IMR-90 (cell line): Measurements from ENCODE around the gene TRIM25. TPM values are rescaled to one million over a fixed set of nuclear protein-coding genes. Genes with fewer than 3 reads are reported as not detected.

Experiments used
- ATAC-seq: fragments of 200-7000 bp; cut with Tn5 transposase; 2 replicates; pipeline ENCODE4 v1.9.1; 2020; ENCODE audit warnings: low read depth, mild to moderate bottlenecking, moderate library complexity
- BruUV-seq: library from RNA; stranded (reverse); fragments of 400-500 nt; replicated peaks from 2 replicates; lab custom pipeline; 2021; lab: Mats Ljungman, UMichigan
- CTCF ChIA-PET: fragments of 300-600 bp; formaldehyde crosslinking; extraction: SDS; loops from one replicate; lab custom pipeline; 2021; ENCODE audit warnings: antibody characterized with exemption; lab: Yijun Ruan, JAX
- POLR2A ChIA-PET: fragments of 300-600 bp; sonication (Branson Sonifier 250); formaldehyde crosslinking; loops from one replicate; lab custom pipeline; 2022; ENCODE audit warnings: antibody characterized with exemption; ENCODE audit not compliant: unreplicated experiment; lab: Charles Lee
- DNase-seq: peaks from one replicate; pipeline ENCODE4 v3.0.0; 2013
- H2AFZ ChIP-seq: replicated peaks from 2 replicates; pipeline ENCODE3; 2013; ENCODE audit warnings: low read length, mild to moderate bottlenecking; ENCODE audit not compliant: poor library complexity
- H2AK5ac ChIP-seq: 2 replicates; pipeline ENCODE4 v1.6.1; 2013; ENCODE audit warnings: low read depth, low read length, inconsistent platforms
- H2AK9ac ChIP-seq: replicated peaks from 2 replicates; pipeline ENCODE3; 2013; ENCODE audit warnings: mild to moderate bottlenecking, low read depth, low read length, moderate library complexity; ENCODE audit not compliant: poor library complexity
- H2BK120ac ChIP-seq: 2 replicates; pipeline ENCODE4 v1.6.1; 2013; ENCODE audit warnings: low read depth, low read length, inconsistent platforms
- H2BK15ac ChIP-seq: 3 replicates; pipeline ENCODE4 v1.6.1; 2013; ENCODE audit warnings: low read depth, low read length, inconsistent platforms
- H2BK20ac ChIP-seq: 2 replicates; pipeline ENCODE4 v1.6.1; 2013; ENCODE audit warnings: low read depth, mild to moderate bottlenecking, inconsistent platforms, low read length, moderate library complexity
- H2BK5ac ChIP-seq: 2 replicates; pipeline ENCODE4 v1.6.1; 2013; ENCODE audit warnings: mild to moderate bottlenecking, low read depth, low read length, inconsistent platforms; ENCODE audit not compliant: poor library complexity, severe bottlenecking
- H3K14ac ChIP-seq: replicated peaks from 2 replicates; pipeline ENCODE4 v1.6.1; 2013; ENCODE audit warnings: low read depth, low read length, inconsistent platforms
- H3K18ac ChIP-seq: 2 replicates; pipeline ENCODE4 v1.6.1; 2013; ENCODE audit warnings: low read depth, low read length, control low read depth
- H3K23ac ChIP-seq: 2 replicates; pipeline ENCODE4 v1.6.1; 2013; ENCODE audit warnings: low read depth, low read length, inconsistent platforms
- H3K27ac ChIP-seq: 2 replicates; pipeline ENCODE4 v1.5.1; 2013; ENCODE audit warnings: mild to moderate bottlenecking, control low read depth, low read length; ENCODE audit not compliant: insufficient read depth
- H3K27me3 ChIP-seq: 2 replicates; pipeline ENCODE4 v1.6.1; 2013; ENCODE audit warnings: low read length; ENCODE audit not compliant: control insufficient read depth, insufficient read depth
- H3K36me3 ChIP-seq: 2 replicates; pipeline ENCODE4 v1.6.1; 2013; ENCODE audit warnings: low read length, mixed read lengths; ENCODE audit not compliant: control insufficient read depth, insufficient read depth
- H3K4ac ChIP-seq: 2 replicates; pipeline ENCODE4 v1.6.1; 2013; ENCODE audit warnings: low read depth, low read length, inconsistent platforms
- H3K4me1 ChIP-seq: 2 replicates; pipeline ENCODE4 v1.6.1; 2013; ENCODE audit warnings: low read length, mixed read lengths; ENCODE audit not compliant: control insufficient read depth, insufficient read depth
- H3K4me2 ChIP-seq: 2 replicates; pipeline ENCODE4 v1.6.1; 2013; ENCODE audit warnings: low read depth, mild to moderate bottlenecking, control low read depth, low read length, moderate library complexity
- H3K4me3 ChIP-seq: 2 replicates; pipeline ENCODE4 v1.5.1; 2013; ENCODE audit warnings: low read depth, mild to moderate bottlenecking, control low read depth, low read length, moderate library complexity; ENCODE audit not compliant: insufficient read depth
- H3K56ac ChIP-seq: 2 replicates; pipeline ENCODE4 v1.6.1; 2013; ENCODE audit warnings: low read length, inconsistent platforms; ENCODE audit not compliant: insufficient read depth; ENCODE audit errors: extremely low read depth
- H3K79me1 ChIP-seq, 2 experiments: 2 replicates each; pipeline ENCODE4 v1.6.1; 2013; ENCODE audit warnings: low read length in 2 of 2, inconsistent platforms in 1 of 2, low read depth in 1 of 2
- H3K9ac ChIP-seq: 2 replicates; pipeline ENCODE4 v1.6.1; 2013; ENCODE audit warnings: low read depth, low read length, control low read depth
- H3K9me1 ChIP-seq: 2 replicates; pipeline ENCODE4 v1.6.1; 2013; ENCODE audit warnings: low read length, inconsistent platforms; ENCODE audit not compliant: insufficient read depth
- H3K9me3 ChIP-seq: 2 replicates; pipeline ENCODE4 v1.6.1; 2013; ENCODE audit warnings: low read length; ENCODE audit not compliant: control insufficient read depth, insufficient read depth
- H4K20me1 ChIP-seq: 2 replicates; pipeline ENCODE4 v1.6.1; 2013; ENCODE audit warnings: low read length, inconsistent platforms; ENCODE audit not compliant: insufficient read depth
- H4K5ac ChIP-seq: 2 replicates; pipeline ENCODE4 v1.6.1; 2013; ENCODE audit warnings: mild to moderate bottlenecking, low read depth, low read length, control low read depth
- H4K8ac ChIP-seq, 2 experiments: 2 replicates each; pipeline ENCODE4 v1.6.1; 2013; ENCODE audit warnings: low read depth in 2 of 2, low read length in 2 of 2, control low read depth in 1 of 2, inconsistent platforms in 1 of 2
- H4K91ac ChIP-seq: 2 replicates; pipeline ENCODE4 v1.6.1; 2013; ENCODE audit warnings: low read depth, low read length, inconsistent platforms; ENCODE audit not compliant: insufficient read depth
- NFE2L2 ChIP-seq: fragments of 150-350 bp; IDR thresholded peaks from 2 replicates; pipeline ENCODE4 v1.6.1; 2016; ENCODE audit warnings: low read depth, mild to moderate bottlenecking, low read length
- WGBS, 2 experiments: methylation state at CpG; one replicate each; pipeline versions ENCODE4 v1.1.5 to v1.1.7; 2013; ENCODE audit warnings: missing lambda C conversion rate in 2 of 2; ENCODE audit not compliant: insufficient read length in 1 of 2; ENCODE audit errors: extremely low coverage in 2 of 2; 5-methylcytosine and 5-hydroxymethylcytosine counted together
- dilution Hi-C: fragments of 300-500 bp; cut with HindIII; formaldehyde crosslinking; loops from one replicate; pipeline ENCODE4 v1.14.3; 2018; ENCODE audit warnings: low sequenced_read_pairs; ENCODE audit not compliant: unreplicated experiment
- in situ Hi-C: fragments of 300-500 bp; cut with MboI; formaldehyde crosslinking; loops from 3 replicates; pipeline ENCODE4 v1.14.3; 2019; ENCODE audit warnings: low sequenced_read_pairs, inconsistent platforms, mixed read lengths
- intact Hi-C: fragments of 100-400 bp; cut with micrococcal nuclease; formaldehyde crosslinking; loops from 2 replicates; pipeline ENCODE4 v1.10.0; 2022
- polyA plus RNA-seq, 3 experiments: library from polyadenylated mRNA; depleted of rRNA; stranded (reverse); fragments of >200 nt; gene quantifications; 2 replicates each; pipeline ENCODE4 v1.2.3, GENCODE V29; 2012; ENCODE audit warnings: low replicate concordance in 1 of 3
- total RNA-seq: library from RNA; depleted of rRNA; stranded (reverse); fragments of >200 nt; gene quantifications from 2 replicates; pipeline ENCODE4 v1.2.3, GENCODE V29; 2012
- TF ChIP-seq, protein P1 (sequence below): fragments of 150-350 bp; IDR thresholded peaks from 2 replicates; pipeline ENCODE4 v1.6.1; 2017; ENCODE audit warnings: mild to moderate bottlenecking, antibody characterized with exemption, low read length, low read depth

Gene TRIM25
- total and polyA plus RNA-seq, 2 of the 4 experiments (the other 2 are of a cell fraction): 25.5 to 27.5 TPM

DNA sequence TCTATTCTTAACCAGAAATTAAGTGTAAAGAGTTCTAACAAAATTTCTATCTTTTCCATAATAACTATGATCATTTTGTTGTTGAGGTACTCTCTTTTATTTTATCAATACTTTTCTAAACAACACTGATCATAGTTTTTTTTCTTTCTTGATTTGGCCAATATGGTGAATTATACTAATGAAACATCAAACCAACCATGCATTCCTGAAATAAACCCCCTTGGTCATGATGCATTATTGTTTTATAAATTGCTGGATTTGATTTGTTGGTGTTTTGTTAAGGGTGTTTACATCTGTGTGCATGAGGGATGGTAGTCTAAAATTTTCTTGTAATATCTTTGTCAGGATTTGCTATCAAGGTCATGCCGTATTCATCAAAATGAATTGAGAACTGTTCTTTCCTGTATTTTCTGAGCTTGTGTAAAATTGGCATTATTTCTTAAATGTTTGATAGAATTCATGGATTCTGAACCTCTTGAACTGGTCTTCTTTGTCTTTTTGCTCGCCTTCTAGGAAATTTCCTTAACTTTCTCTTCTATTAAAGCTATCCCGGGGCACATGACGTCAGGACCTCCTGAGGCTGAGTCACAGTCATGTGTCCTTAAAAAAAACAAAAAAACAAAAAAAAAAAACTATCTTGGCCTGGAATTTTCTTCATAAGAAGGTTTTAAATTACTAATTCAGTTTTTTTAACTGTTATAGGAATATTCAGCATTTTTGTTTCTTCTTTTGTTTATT lies 3.9 kb upstream of the TRIM25 start:
- Histone ChIP-seq H3K27me3 (no peaks in the 10 kb centered on the region), H4K20me1 (peaks cover 7% of the 10 kb centered on the region; the same call in 1 of the 2 replicates), H3K4me1 (peaks cover 7% of the 10 kb centered on the region), H3K4me3 (no peak overlapping the region), H2AK5ac (no peak overlapping the region), H3K56ac (no peak overlapping the region), H4K5ac (no peak overlapping the region), H3K23ac (no peak overlapping the region), H4K91ac (no peak overlapping the region), H3K4ac (no peak overlapping the region), H3K79me1 (peaks cover 6 to 22% of the 10 kb centered on the region in 2 experiments; a peak in 3 of 4 replicates), H4K8ac (no peak overlapping the region), H3K9me1 (peaks cover 2% of the 10 kb centered on the region; the same call in 1 of the 2 replicates), H3K18ac (no peak overlapping the region), H3K9ac (no peak overlapping the region), H3K36me3 (no peaks in the 10 kb centered on the region), H2BK15ac (no peak overlapping the region; the same call in 2 of the 3 replicates), H2BK20ac (no peak overlapping the region), H3K14ac (no peak overlapping the region), H2BK5ac (no peak overlapping the region), H2AFZ (no peak overlapping the region), H2BK120ac (no peak overlapping the region), H3K27ac (no peak overlapping the region), H2AK9ac (no peak overlapping the region), H3K4me2 (no peak overlapping the region), H3K9me3 (no peaks in the 10 kb centered on the region)
- DNase-seq (no peak), ATAC-seq (no peak)
- no TSS peak for BruUV-seq
- in situ Hi-C loops: no loop called here
- intact Hi-C loops: no loop called here
- ChIA-PET CTCF (no interaction called here), POLR2A (no interaction called here)
- WGBS, 2 experiments: no CpG with 5 or more reads among the region's 4 CpGs
- no peak for TF ChIP-seq NFE2L2
- TF ChIP-seq, protein P1, sequence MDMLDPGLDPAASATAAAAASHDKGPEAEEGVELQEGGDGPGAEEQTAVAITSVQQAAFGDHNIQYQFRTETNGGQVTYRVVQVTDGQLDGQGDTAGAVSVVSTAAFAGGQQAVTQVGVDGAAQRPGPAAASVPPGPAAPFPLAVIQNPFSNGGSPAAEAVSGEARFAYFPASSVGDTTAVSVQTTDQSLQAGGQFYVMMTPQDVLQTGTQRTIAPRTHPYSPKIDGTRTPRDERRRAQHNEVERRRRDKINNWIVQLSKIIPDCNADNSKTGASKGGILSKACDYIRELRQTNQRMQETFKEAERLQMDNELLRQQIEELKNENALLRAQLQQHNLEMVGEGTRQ: 0 out of 2 replicates have a peak, but pooled peaks have one; percentile 21
- dilution Hi-C loops: no loop called here
